ENCODE measurements around the gene CENPX. TPM values are rescaled to one million over a fixed set of nuclear protein-coding genes. Genes with fewer than 3 reads are reported as not detected.

Gene CENPX
- total and polyA plus RNA-seq, 12 donors, result 11.2 to 75.9 (median 47.9) TPM

DNA sequence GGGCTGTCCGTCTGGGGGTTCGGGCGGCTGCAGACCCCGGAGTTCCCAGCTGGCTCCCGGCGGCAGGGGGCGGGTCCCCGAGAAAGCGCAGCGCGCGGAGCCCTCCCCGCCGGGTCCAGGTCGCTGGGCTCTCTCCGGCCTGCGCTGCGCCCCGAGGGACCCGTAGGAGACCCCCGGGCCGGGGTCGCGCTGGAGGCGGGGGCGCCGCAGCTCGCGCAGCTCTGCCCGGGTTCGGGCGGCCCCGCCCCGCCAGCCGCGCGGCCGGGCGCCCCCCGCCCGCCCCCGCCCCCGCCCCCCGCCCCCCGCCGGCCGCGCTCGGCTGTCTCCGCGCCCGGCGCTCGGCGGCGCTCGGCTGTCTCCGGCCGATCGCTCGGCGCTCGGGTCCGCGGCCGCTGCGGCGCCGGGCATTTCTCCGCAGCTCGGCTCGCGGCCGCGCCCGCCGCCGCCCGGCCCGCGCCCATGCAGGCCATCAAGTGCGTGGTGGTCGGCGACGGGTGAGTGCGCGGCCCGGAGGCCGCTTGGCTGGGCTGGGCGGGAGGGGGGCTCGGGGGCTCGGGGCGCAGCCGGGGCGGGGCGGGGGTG, 8.7 kb upstream of the CENPX start, which contains the start of gene RAC3:
RAC3 (plus strand) TSS at position 376 of the 582 bp plus-strand sequence; CDS start at position 460, 84 bp downstream.
- Histone ChIP-seq H3K4me1 (replicated peaks in 1 of 2) (peaks cover 7 to 16% of the 10 kb centered on the region in 2 donors), H3K36me3 (replicated peaks in 1 of 2) (no peaks in the 10 kb centered on the region), H3K27ac (peak within 1 kb of the TSS in 3 of 5 donors; percentile 22 to 77 (median 61)), H3K9me3 (replicated peaks in 1 of 3) (no peaks in the 10 kb centered on the region), H3K27me3 (no peaks in the 10 kb centered on the region), H3K4me3 (peak within 1 kb of the TSS in 1 of 4 donors; percentile 53)
- 0 to 1% (median 1%) methylated on average over 29 to 81 of the region's 96 CpGs; no CpG with 5 or more reads in 1 of the 4 donors for WGBS, 4 donors
- DNase-seq, result peak in 1 of 7 donors; percentile 37
- intact Hi-C loops (cut with DNase I), result loop anchor here in 1 of 2 donors (2.0 to 10.0 kb wide), 2 partner anchors 123 to 283 kb away; partner anchors contain the start of gene CD7
- TF ChIP-seq, protein P1, sequence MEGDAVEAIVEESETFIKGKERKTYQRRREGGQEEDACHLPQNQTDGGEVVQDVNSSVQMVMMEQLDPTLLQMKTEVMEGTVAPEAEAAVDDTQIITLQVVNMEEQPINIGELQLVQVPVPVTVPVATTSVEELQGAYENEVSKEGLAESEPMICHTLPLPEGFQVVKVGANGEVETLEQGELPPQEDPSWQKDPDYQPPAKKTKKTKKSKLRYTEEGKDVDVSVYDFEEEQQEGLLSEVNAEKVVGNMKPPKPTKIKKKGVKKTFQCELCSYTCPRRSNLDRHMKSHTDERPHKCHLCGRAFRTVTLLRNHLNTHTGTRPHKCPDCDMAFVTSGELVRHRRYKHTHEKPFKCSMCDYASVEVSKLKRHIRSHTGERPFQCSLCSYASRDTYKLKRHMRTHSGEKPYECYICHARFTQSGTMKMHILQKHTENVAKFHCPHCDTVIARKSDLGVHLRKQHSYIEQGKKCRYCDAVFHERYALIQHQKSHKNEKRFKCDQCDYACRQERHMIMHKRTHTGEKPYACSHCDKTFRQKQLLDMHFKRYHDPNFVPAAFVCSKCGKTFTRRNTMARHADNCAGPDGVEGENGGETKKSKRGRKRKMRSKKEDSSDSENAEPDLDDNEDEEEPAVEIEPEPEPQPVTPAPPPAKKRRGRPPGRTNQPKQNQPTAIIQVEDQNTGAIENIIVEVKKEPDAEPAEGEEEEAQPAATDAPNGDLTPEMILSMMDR (IDR thresholded peaks at IDR 0.05), result no peak
- TF ChIP-seq POLR2A (IDR thresholded peaks at IDR 0.05), result no peak

DNA sequence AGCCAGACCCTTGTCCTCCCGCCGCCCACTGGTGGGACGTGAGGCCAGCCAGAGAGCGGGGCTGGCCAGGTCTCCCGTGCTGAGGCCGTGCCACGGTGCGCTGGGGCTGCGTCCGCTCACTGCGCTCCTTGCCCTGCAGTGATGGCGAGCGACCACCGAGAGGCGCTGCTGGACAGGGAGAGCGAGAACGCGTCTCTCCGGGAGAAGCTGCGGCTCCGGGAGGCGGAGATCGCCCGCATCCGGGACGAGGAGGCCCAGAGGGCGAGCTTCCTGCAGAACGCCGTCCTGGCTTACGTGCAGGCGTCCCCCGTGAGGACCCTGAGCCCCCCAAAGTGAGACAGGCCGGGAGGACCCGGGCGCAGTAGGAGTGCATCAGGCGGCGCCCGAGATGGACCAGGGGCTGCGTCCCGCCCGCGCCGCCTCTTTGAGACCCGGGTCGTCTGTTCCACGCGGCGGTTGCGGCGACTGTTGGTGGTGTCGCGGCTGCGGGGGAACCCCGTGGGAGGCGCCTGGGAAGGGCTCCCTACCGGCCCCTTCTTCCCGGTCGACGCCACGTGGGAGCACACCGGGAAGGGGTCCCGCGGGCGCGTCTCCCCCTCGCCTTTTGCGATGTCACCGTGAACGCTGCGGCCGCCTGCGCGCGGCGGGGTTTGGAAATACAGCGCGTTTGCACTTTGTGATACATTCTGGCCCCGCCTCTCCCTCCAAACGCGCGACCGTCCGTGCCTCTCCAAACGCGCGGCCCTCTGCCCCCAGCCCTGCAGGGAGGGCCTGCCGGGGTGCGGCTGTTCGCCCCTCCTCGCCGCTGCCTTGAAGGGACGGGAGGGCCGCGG, 8.0 kb upstream of the CENPX start:
- intact Hi-C loops (cut with DNase I), result loop anchor here in 1 of 2 donors (2.0 to 10.0 kb wide), 2 partner anchors 124 to 284 kb away; partner anchors contain the start of gene CD7
- DNase-seq, result peak; percentile 85 to 91 (median 89)
- 0 to 1% (median 0%) methylated on average over 33 to 94 of the region's 94 CpGs for WGBS, 4 donors
- Histone ChIP-seq H3K4me3 (peak overlapping the region in 1 of 4 donors; percentile 53), H3K4me1 (replicated peaks in 1 of 2) (peaks cover under 1 to 10% of the 10 kb centered on the region in 2 donors), H3K27me3 (no peaks in the 10 kb centered on the region), H3K36me3 (replicated peaks in 1 of 2) (no peaks in the 10 kb centered on the region), H3K9me3 (replicated peaks in 1 of 3) (no peaks in the 10 kb centered on the region), H3K27ac (peak overlapping the region in 3 of 5 donors; percentile 22 to 77 (median 61))
- TF ChIP-seq, protein P1 (IDR thresholded peaks at IDR 0.05), result peak; percentile 87 to 99 (median 96)
- TF ChIP-seq POLR2A (IDR thresholded peaks at IDR 0.05), result no peak

DNA sequence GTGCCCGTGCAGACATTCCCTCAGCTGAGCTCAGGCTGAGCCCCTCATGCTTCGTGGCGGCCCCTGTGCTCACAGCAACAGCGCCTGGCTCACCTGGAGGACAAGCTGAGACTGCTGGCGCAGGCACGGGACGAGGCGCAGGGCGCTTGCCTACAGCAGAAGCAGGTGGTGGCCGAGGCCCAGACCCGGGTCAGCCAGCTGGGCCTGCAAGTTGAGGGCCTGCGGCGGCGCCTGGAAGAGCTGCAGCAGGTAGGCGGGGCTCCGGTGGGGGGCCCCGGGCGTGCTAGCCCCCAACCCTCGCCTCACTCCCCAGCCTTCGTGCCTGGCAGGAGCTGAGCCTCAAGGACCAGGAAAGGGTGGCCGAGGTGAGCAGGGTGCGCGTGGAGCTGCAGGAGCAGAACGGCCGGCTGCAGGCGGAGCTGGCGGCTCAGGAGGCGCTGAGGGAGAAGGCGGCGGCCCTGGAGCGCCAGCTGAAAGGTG, 7.4 kb upstream of the CENPX start:
- intact Hi-C loops (cut with DNase I), result loop anchor here (2.0 to 10.0 kb wide), 4 partner anchors 122 to 285 kb away; partner anchors contain the start of gene CD7 (in 1 of the 2)
- no peak overlapping the region for H3K4me3 ChIP-seq
- no peak for TF ChIP-seq POLR2A (IDR thresholded peaks at IDR 0.05)
- TF ChIP-seq, protein P1 (IDR thresholded peaks at IDR 0.05), result no peak

DNA sequence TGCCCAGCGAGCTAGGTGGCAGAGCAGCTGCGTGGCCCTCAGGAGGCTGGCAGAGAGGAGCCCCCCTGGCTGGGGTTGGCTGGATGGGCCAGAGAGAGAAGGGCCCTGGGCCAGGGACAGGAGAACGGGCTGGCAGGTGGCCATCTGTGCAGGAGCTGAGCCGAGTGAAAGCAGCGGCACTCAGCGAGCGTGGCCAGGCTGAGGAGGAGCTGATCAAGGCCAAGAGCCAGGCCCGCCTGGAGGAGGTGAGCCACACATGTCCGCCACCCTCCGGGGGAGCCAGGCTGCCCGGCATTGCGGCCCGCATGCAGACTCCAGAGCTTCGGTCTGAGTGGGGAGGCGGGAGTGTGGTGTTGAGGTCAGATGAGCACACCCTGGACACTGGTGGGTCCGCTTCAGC, 6.7 kb upstream of the CENPX start:
- TF ChIP-seq POLR2A (IDR thresholded peaks at IDR 0.05), result no peak
- TF ChIP-seq, protein P1 (IDR thresholded peaks at IDR 0.05), result no peak
- no peaks in the 10 kb centered on the region for H3K36me3 ChIP-seq (replicated peaks in 1 of 2)
- H3K27me3 ChIP-seq, result no peaks in the 10 kb centered on the region
- DNase-seq, result no peak
- no peak overlapping the region for H3K27ac ChIP-seq
- intact Hi-C loops (cut with DNase I), result loop anchor here (5.0 to 10.0 kb wide), 2 partner anchors 123 to 265 kb away; no protein-coding TSS in a partner anchor
- H3K4me3 ChIP-seq, result no peak overlapping the region
- 79 to 85% (median 82%) methylated on average over 12 to 16 of the region's 16 CpGs for WGBS, 4 donors
- peaks cover 0 to 12% of the 10 kb centered on the region in 2 donors for H3K4me1 ChIP-seq (replicated peaks in 1 of 2)
- no peaks in the 10 kb centered on the region for H3K9me3 ChIP-seq (replicated peaks in 1 of 3)

More for the DNA sequence above, 7.4 kb upstream of the CENPX start:
- no peak for DNase-seq
- WGBS, 4 donors, result 0 to 75% (median 66%) methylated on average over 1 to 31 of the region's 31 CpGs
- H3K4me1 ChIP-seq (replicated peaks in 1 of 2), result peaks cover 0 to 10% of the 10 kb centered on the region in 2 donors
- H3K9me3 ChIP-seq (replicated peaks in 1 of 3), result no peaks in the 10 kb centered on the region
- no peaks in the 10 kb centered on the region for H3K27me3 ChIP-seq
- no peaks in the 10 kb centered on the region for H3K36me3 ChIP-seq (replicated peaks in 1 of 2)
- H3K27ac ChIP-seq, result no peak overlapping the region

All from adrenal gland (tissue), 12 donors.